CD4-positive, CD25-positive, alpha-beta regulatory T cell (primary cell): ENCODE data around the gene KIF2A. TPM values are rescaled to one million over a fixed set of nuclear protein-coding genes. Genes with fewer than 3 reads are reported as not detected.

Experiments
- ATAC-seq, 2 donors: fragments of 150-1000 bp; cut with Tn5 transposase; one replicate each; pipeline ENCODE4 v1.10.0; 2021; ENCODE audit warnings: low read depth in 2 of 2, moderate number of reproducible peaks in 2 of 2, moderate library complexity in 1 of 2
- DNase-seq, 3 donors: peaks; one replicate each; pipeline versions ENCODE4 v3.0.0 to v3.0.0-alpha.2; 2012 to 2022; ENCODE audit warnings: mixed read lengths in 1 of 3
- H3K27ac ChIP-seq: one replicate; pipeline ENCODE4 v1.7.0; 2013; ENCODE audit warnings: mild to moderate bottlenecking, low read length; ENCODE audit not compliant: insufficient read depth, poor library complexity, severe bottlenecking
- H3K27me3 ChIP-seq: one replicate; pipeline ENCODE4 v1.7.0; 2013; ENCODE audit warnings: low read length; ENCODE audit not compliant: control insufficient read depth, insufficient read depth
- H3K36me3 ChIP-seq: one replicate; pipeline ENCODE4 v1.7.0; 2013; ENCODE audit warnings: mild to moderate bottlenecking, low read length, moderate library complexity; ENCODE audit not compliant: control insufficient read depth, insufficient read depth
- H3K4me1 ChIP-seq: 2 replicates; pipeline ENCODE4 v1.7.0; 2013; ENCODE audit warnings: mild to moderate bottlenecking, low read length; ENCODE audit not compliant: insufficient read depth, control insufficient read depth, poor library complexity, severe bottlenecking
- H3K4me3 ChIP-seq: one replicate; pipeline ENCODE4 v1.7.0; 2013; ENCODE audit warnings: low read depth, mild to moderate bottlenecking, low read length, moderate library complexity
- H3K9me3 ChIP-seq, 2 experiments: 1 replicate in 1 of 2; 2 replicates in 1 of 2; pipeline ENCODE4 v1.7.0; 2013; ENCODE audit warnings: low read length in 2 of 2, mild to moderate bottlenecking in 1 of 2, moderate library complexity in 1 of 2; ENCODE audit not compliant: control insufficient read depth in 2 of 2
- H3K27ac Mint-ChIP-seq, 3 donors: one replicate each; pipeline ENCODE4 v1.8.0; 2020 to 2022; ENCODE audit warnings: mild to moderate bottlenecking in 3 of 3, mixed read lengths in 3 of 3, moderate library complexity in 2 of 3
- H3K27me3 Mint-ChIP-seq: one replicate; pipeline ENCODE4 v1.8.0; 2022; ENCODE audit warnings: mild to moderate bottlenecking, mixed read lengths
- H3K36me3 Mint-ChIP-seq: one replicate; pipeline ENCODE4 v1.8.0; 2020; ENCODE audit warnings: mixed read lengths
- H3K4me1 Mint-ChIP-seq, 4 donors: one replicate each; pipeline ENCODE4 v1.8.0; 2020 to 2022; ENCODE audit warnings: mixed read lengths in 4 of 4, mild to moderate bottlenecking in 1 of 4
- H3K4me3 Mint-ChIP-seq, 4 donors: one replicate each; pipeline ENCODE4 v1.8.0; 2020 to 2022; ENCODE audit warnings: mild to moderate bottlenecking in 4 of 4, mixed read lengths in 4 of 4, moderate library complexity in 3 of 4
- H3K9me3 Mint-ChIP-seq, 7 donors: one replicate each; pipeline ENCODE4 v1.8.0; 2020 to 2022; ENCODE audit warnings: mixed read lengths in 7 of 7, mild to moderate bottlenecking in 3 of 7, moderate library complexity in 2 of 7
- polyA plus RNA-seq, 4 donors: library from polyadenylated mRNA; unstranded; fragments of 300-500 nt; fragmentation: Illumina TruSeq; gene quantifications; one replicate each; pipeline ENCODE4 v1.2.3, GENCODE V29; 2021
- total RNA-seq: library from RNA; stranded (reverse); gene quantifications from one replicate; pipeline ENCODE4 v1.2.3, GENCODE V29; 2022

KIF2A gene
- total and polyA plus RNA-seq, 5 donors from 2014 or later: 114 to 191 (median 172) TPM

GRCh38 chr5:62418462-62419076 lies 112.6 kb downstream of the KIF2A start:
- no peaks in the 10 kb centered on the region for H3K9me3 ChIP-seq
- H3K9me3 Mint-ChIP-seq: no peaks in the 10 kb centered on the region
- no peaks in the 10 kb centered on the region for H3K27me3 Mint-ChIP-seq
- peaks cover 4% of the 10 kb centered on the region for H3K4me1 ChIP-seq
- H3K27me3 ChIP-seq: no peaks in the 10 kb centered on the region
- H3K4me3 ChIP-seq: no peak overlapping the region
- H3K36me3 Mint-ChIP-seq: peaks cover 5% of the 10 kb centered on the region
- H3K27ac Mint-ChIP-seq: no peak overlapping the region
- ATAC-seq (no peak), DNase-seq (no peak)
- peak overlapping the region in 2 of 4 donors; percentile 25 to 58 for H3K4me3 Mint-ChIP-seq
- H3K27ac ChIP-seq: no peak overlapping the region
- peaks cover 28 to 43% (median 34%) of the 10 kb centered on the region in 4 donors for H3K4me1 Mint-ChIP-seq
- peaks cover 3% of the 10 kb centered on the region for H3K36me3 ChIP-seq

- DNase-seq (no peak), ATAC-seq (no peak)
- Histone ChIP-seq H3K27me3 (no peaks in the 10 kb centered on the region), H3K4me3 (no peak overlapping the region), H3K36me3 (peaks cover 3% of the 10 kb centered on the region), H3K9me3 (no peaks in the 10 kb centered on the region), H3K27ac (no peak overlapping the region), H3K4me1 (no peaks in the 10 kb centered on the region)
- H3K4me1 Mint-ChIP-seq: peaks cover 23 to 35% (median 27%) of the 10 kb centered on the region in 4 donors
- no peak overlapping the region for H3K4me3 Mint-ChIP-seq
- peaks cover 8% of the 10 kb centered on the region for H3K36me3 Mint-ChIP-seq
- H3K27ac Mint-ChIP-seq: no peak overlapping the region
- no peaks in the 10 kb centered on the region for H3K27me3 Mint-ChIP-seq
- H3K9me3 Mint-ChIP-seq: no peaks in the 10 kb centered on the region
Measured at GRCh38 chr5:62419609-62420008, 113.6 kb downstream of the KIF2A start.

- H3K27ac Mint-ChIP-seq: no peak overlapping the region
- no peaks in the 10 kb centered on the region for H3K4me1 ChIP-seq
- H3K27me3 Mint-ChIP-seq: no peaks in the 10 kb centered on the region
- no peaks in the 10 kb centered on the region for H3K27me3 ChIP-seq
- H3K36me3 ChIP-seq: peaks cover 3% of the 10 kb centered on the region
- ATAC-seq (no peak), DNase-seq (no peak)
- H3K36me3 Mint-ChIP-seq: peaks cover 8% of the 10 kb centered on the region
- no peak overlapping the region for H3K4me3 Mint-ChIP-seq
- H3K9me3 ChIP-seq: no peaks in the 10 kb centered on the region
- peaks cover 27 to 36% (median 34%) of the 10 kb centered on the region in 4 donors for H3K4me1 Mint-ChIP-seq
- no peak overlapping the region for H3K4me3 ChIP-seq
- no peak overlapping the region for H3K27ac ChIP-seq
- no peaks in the 10 kb centered on the region for H3K9me3 Mint-ChIP-seq
Measured at GRCh38 chr5:62421414-62421813, 115.4 kb downstream of the KIF2A start.

GRCh38 chr5:62424763-62425162 lies 118.8 kb downstream of the KIF2A start:
- ATAC-seq (no peak), DNase-seq (no peak)
- Histone ChIP-seq H3K27ac (no peak overlapping the region), H3K27me3 (no peaks in the 10 kb centered on the region), H3K36me3 (no peaks in the 10 kb centered on the region), H3K9me3 (no peaks in the 10 kb centered on the region), H3K4me1 (no peaks in the 10 kb centered on the region), H3K4me3 (no peak overlapping the region)
- peaks cover 9% of the 10 kb centered on the region for H3K36me3 Mint-ChIP-seq
- H3K27ac Mint-ChIP-seq: no peak overlapping the region
- H3K4me1 Mint-ChIP-seq: peaks cover 18 to 33% (median 27%) of the 10 kb centered on the region in 4 donors
- H3K4me3 Mint-ChIP-seq: no peak overlapping the region
- H3K27me3 Mint-ChIP-seq: no peaks in the 10 kb centered on the region
- H3K9me3 Mint-ChIP-seq: no peaks in the 10 kb centered on the region

- Histone ChIP-seq H3K4me3 (no peak overlapping the region), H3K27ac (no peak overlapping the region), H3K9me3 (no peaks in the 10 kb centered on the region), H3K4me1 (no peaks in the 10 kb centered on the region), H3K27me3 (no peaks in the 10 kb centered on the region), H3K36me3 (no peaks in the 10 kb centered on the region)
- peak overlapping the region in 1 of 3 donors; percentile 10 for H3K27ac Mint-ChIP-seq
- H3K4me1 Mint-ChIP-seq: peaks cover 8 to 35% (median 14%) of the 10 kb centered on the region in 4 donors
- DNase-seq (no peak), ATAC-seq (no peak)
- no peak overlapping the region for H3K4me3 Mint-ChIP-seq
- peaks cover 5% of the 10 kb centered on the region for H3K36me3 Mint-ChIP-seq
- H3K9me3 Mint-ChIP-seq: no peaks in the 10 kb centered on the region
- no peaks in the 10 kb centered on the region for H3K27me3 Mint-ChIP-seq
Measured at GRCh38 chr5:62431735-62432620, 126.0 kb downstream of the KIF2A start.

- no peaks in the 10 kb centered on the region for H3K4me1 ChIP-seq
- DNase-seq (no peak), ATAC-seq (no peak)
- Mint-ChIP-seq H3K4me1 (peaks cover 8 to 33% (median 14%) of the 10 kb centered on the region in 4 donors), H3K27me3 (no peaks in the 10 kb centered on the region), H3K36me3 (peaks cover 5% of the 10 kb centered on the region), H3K4me3 (no peak overlapping the region), H3K9me3 (no peaks in the 10 kb centered on the region), H3K27ac (peak overlapping the region in 1 of 3 donors; percentile 10)
- H3K4me3 ChIP-seq: no peak overlapping the region
- H3K27me3 ChIP-seq: no peaks in the 10 kb centered on the region
- no peak overlapping the region for H3K27ac ChIP-seq
- no peaks in the 10 kb centered on the region for H3K9me3 ChIP-seq
- no peaks in the 10 kb centered on the region for H3K36me3 ChIP-seq
Measured at GRCh38 chr5:62432621-62433064, 126.6 kb downstream of the KIF2A start.
